Measurements from ENCODE around the gene PTEN. TPM values are rescaled to one million over a fixed set of nuclear protein-coding genes. Genes with fewer than 3 reads are reported as not detected.
A peak's percentile ranks its signal among the peaks of the same experiment; 100 is the strongest.
"Not testable (repeated sequence)": the region's sequence is repeated elsewhere in the genome, so short reads cannot be mapped to it uniquely, and the experiment has no call there.

Gene PTEN
- total and polyA plus RNA-seq, 11 donors: 20.1 to 77.7 (median 60.0) TPM

GRCh38 chr10:87895430-87895829 lies 32.0 kb downstream of the PTEN start:
- intact Hi-C loops (cut with DNase I): no loop called here
- no peak overlapping the region for H3K27ac ChIP-seq
- no peaks in the 10 kb centered on the region for H3K27me3 ChIP-seq
- H3K36me3 ChIP-seq: peaks cover 0 to 12% (median 8%) of the 10 kb centered on the region in 9 donors
- WGBS, 4 donors: 71 to 77% (median 77%) methylated on average over 1 of the region's 1 CpG
- ATAC-seq: no peak
- no peak for DNase-seq
- H3K9me3 ChIP-seq: peaks cover 0 to 22% (median 0%) of the 10 kb centered on the region in 12 donors
- peaks cover 0 to 51% (median 16%) of the 10 kb centered on the region in 12 donors for H3K4me1 ChIP-seq
- TF ChIP-seq CTCF (IDR thresholded peaks at IDR 0.05): no peak
- no peak for TF ChIP-seq POLR2A (IDR thresholded peaks at IDR 0.05)
- no peak overlapping the region for H3K4me3 ChIP-seq

- peaks cover 0 to 51% (median 16%) of the 10 kb centered on the region in 12 donors for H3K4me1 ChIP-seq
- DNase-seq (no peak), ATAC-seq (no peak)
- H3K27ac ChIP-seq: peak overlapping the region in 1 of 12 donors; percentile 6
- no peaks in the 10 kb centered on the region for H3K27me3 ChIP-seq
- intact Hi-C loops (cut with DNase I): no loop called here
- H3K9me3 ChIP-seq: peaks cover 0 to 23% (median 0%) of the 10 kb centered on the region in 12 donors
- H3K36me3 ChIP-seq: peaks cover 0 to 12% (median 8%) of the 10 kb centered on the region in 9 donors
- TF ChIP-seq CTCF (IDR thresholded peaks at IDR 0.05) (no peak), POLR2A (IDR thresholded peaks at IDR 0.05) (no peak)
- 42 to 49% (median 48%) methylated on average over 2 of the region's 2 CpGs for WGBS, 4 donors
- H3K4me3 ChIP-seq: no peak overlapping the region
Observed at GRCh38 chr10:87896216-87896615, 32.8 kb downstream of the PTEN start.

GRCh38 chr10:87897957-87898356 lies 34.5 kb downstream of the PTEN start:
- DNase-seq; H3K4me3 ChIP-seq; ATAC-seq; intact Hi-C loops (cut with DNase I); H3K27ac ChIP-seq; H3K27me3 ChIP-seq: not testable (repeated sequence)
- H3K4me1 ChIP-seq: peaks cover 0 to 41% (median 14%) of the 10 kb centered on the region in 12 donors
- peaks cover 0 to 15% (median 8%) of the 10 kb centered on the region in 9 donors for H3K36me3 ChIP-seq
- 97 to 99% (median 97%) methylated on average over 8 of the region's 8 CpGs for WGBS, 4 donors
- peaks cover 0 to 40% (median 2%) of the 10 kb centered on the region in 12 donors for H3K9me3 ChIP-seq

GRCh38 chr10:87903396-87903795 lies 40.0 kb downstream of the PTEN start:
- intact Hi-C loops (cut with DNase I): not testable (repeated sequence)

GRCh38 chr10:87913156-87913921 lies 49.9 kb downstream of the PTEN start:
- ATAC-seq: no peak
- no peak overlapping the region for H3K27ac ChIP-seq
- WGBS, 4 donors: 95 to 96% (median 96%) methylated on average over 2 of the region's 2 CpGs
- H3K4me1 ChIP-seq: peaks cover 8 to 40% (median 23%) of the 10 kb centered on the region in 12 donors
- peaks cover 0 to 51% (median 20%) of the 10 kb centered on the region in 12 donors for H3K9me3 ChIP-seq
- intact Hi-C loops (cut with DNase I): no loop called here
- peaks cover 0 to 25% (median 0%) of the 10 kb centered on the region in 9 donors for H3K36me3 ChIP-seq
- no peak for DNase-seq
- H3K27me3 ChIP-seq: no peaks in the 10 kb centered on the region
- TF ChIP-seq CTCF (IDR thresholded peaks at IDR 0.05) (no peak), POLR2A (IDR thresholded peaks at IDR 0.05) (no peak)
- no peak overlapping the region for H3K4me3 ChIP-seq

More at GRCh38 chr10:87903396-87903795, 40.0 kb downstream of the PTEN start:
- H3K9me3 ChIP-seq: peaks cover 0 to 40% (median 10%) of the 10 kb centered on the region in 12 donors
- not testable (repeated sequence) for H3K27ac ChIP-seq, H3K4me3 ChIP-seq, H3K27me3 ChIP-seq, ATAC-seq, DNase-seq
- 89 to 97% (median 94%) methylated on average over 7 to 8 of the region's 8 CpGs for WGBS, 4 donors
- H3K4me1 ChIP-seq: peaks cover 0 to 31% (median 13%) of the 10 kb centered on the region in 12 donors
- H3K36me3 ChIP-seq: peaks cover 0 to 32% (median 2%) of the 10 kb centered on the region in 9 donors

All from heart left ventricle (tissue), 16 donors.